Lower leg skin (tissue), 3 donors: Measurements from ENCODE around the gene POC1B.

Source experiments
- POLR2A ChIP-seq, 2 donors: fragments of 450-650 bp; IDR thresholded peaks; one replicate each; pipeline ENCODE4 v1.6.1; 2016 to 2017; ENCODE audit warnings: antibody characterized with exemption in 2 of 2, mild to moderate bottlenecking in 1 of 2, moderate library complexity in 1 of 2
- TF ChIP-seq, protein P1 (sequence below), 3 donors: fragments of 450-650 bp; IDR thresholded peaks; one replicate each; pipeline ENCODE4 v1.5.1; 2016; ENCODE audit warnings: antibody characterized with exemption in 3 of 3, mild to moderate bottlenecking in 3 of 3, moderate library complexity in 2 of 3

DNA sequence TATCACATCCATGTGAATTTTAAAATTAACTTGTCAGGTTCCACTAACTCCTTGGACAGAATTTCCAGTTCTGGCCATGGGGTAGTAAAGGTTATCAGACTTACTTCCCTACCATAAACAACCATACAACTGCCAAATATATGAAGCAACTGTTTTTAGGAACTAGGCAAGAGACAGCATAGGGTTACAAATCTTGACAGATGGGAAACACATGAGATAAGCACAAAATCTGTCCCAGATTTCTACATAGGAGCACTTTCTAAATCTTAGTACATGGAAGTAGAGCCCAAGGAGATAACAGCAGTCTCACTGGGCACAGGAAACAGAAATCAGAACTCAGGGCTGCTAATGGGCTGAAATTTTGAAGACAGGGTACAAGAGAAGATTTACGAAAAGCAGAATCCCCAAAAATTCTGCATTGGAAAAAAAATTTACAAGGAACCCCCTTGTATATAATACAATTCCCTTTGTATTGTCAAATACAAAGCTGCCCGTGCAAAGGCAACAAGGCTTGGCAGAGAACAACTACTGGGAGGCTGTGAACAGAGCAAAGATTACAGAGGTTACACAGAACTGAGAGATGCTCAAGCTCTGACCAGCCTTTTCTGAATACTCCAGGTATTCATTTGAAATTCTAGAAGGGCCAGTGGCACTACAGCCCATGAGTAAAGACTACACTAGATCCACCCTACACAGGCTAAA lies 44.5 kb downstream of the POC1B start:
- TF ChIP-seq, protein P1, sequence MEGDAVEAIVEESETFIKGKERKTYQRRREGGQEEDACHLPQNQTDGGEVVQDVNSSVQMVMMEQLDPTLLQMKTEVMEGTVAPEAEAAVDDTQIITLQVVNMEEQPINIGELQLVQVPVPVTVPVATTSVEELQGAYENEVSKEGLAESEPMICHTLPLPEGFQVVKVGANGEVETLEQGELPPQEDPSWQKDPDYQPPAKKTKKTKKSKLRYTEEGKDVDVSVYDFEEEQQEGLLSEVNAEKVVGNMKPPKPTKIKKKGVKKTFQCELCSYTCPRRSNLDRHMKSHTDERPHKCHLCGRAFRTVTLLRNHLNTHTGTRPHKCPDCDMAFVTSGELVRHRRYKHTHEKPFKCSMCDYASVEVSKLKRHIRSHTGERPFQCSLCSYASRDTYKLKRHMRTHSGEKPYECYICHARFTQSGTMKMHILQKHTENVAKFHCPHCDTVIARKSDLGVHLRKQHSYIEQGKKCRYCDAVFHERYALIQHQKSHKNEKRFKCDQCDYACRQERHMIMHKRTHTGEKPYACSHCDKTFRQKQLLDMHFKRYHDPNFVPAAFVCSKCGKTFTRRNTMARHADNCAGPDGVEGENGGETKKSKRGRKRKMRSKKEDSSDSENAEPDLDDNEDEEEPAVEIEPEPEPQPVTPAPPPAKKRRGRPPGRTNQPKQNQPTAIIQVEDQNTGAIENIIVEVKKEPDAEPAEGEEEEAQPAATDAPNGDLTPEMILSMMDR (IDR thresholded peaks at IDR 0.05) = no peak
- no peak for TF ChIP-seq POLR2A (IDR thresholded peaks at IDR 0.05)
